ENCODE results near the gene GALNT16. TPM values are rescaled to one million over a fixed set of nuclear protein-coding genes. Genes with fewer than 3 reads are reported as not detected.

GALNT16 gene
- total RNA-seq, 2 experiments from 2014 or later = 0.09 TPM; not detected in 1

DNA sequence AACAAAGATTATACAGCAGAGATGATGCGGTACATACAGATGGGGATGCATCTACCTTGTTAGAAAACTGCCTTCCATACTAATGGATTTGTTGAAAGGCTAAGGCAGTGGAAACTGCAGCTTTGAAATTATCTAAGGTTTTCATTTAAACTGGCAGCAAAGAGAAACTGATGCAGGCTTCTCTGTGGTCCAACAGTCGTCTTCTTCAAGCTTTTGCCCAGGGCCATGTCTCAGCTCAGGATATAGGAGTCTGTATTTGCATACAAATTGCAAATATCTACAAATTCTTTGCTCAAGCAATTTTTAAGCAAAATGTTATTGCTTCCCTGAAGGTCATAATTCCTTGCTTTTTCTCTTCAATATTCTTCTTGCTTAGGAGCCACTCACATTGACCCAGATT is 104.4 kb downstream of the GALNT16 start:
- Histone ChIP-seq H4K20me1 (ENCODE audit: insufficient read depth, low read length) (no peaks in the 10 kb centered on the region), H3K36me3 (ENCODE audit: insufficient read depth, low read length) (no peaks in the 10 kb centered on the region), H2AFZ (ENCODE audit: low read length) (no peak overlapping the region), H3K4me2 (ENCODE audit: low read length) (no peak overlapping the region), H3K9me2 (ENCODE audit: insufficient read depth, low read length) (no peaks in the 10 kb centered on the region), H3K27ac (ENCODE audit: low read depth, low read length, poor library complexity, severe bottlenecking) (no peak overlapping the region), H3K79me2 (ENCODE audit: insufficient read depth, low read depth, low read length) (no peaks in the 10 kb centered on the region), H3K4me1 (ENCODE audit: insufficient read depth, low read length, poor library complexity, severe bottlenecking) (peaks cover 7% of the 10 kb centered on the region), H3K9me3 (ENCODE audit: low read length) (no peaks in the 10 kb centered on the region), H3K4me3 (ENCODE audit: low read depth, low read length, poor library complexity, severe bottlenecking) (no peak overlapping the region)
- DNase-seq (ENCODE audit: low spot score) = no peak
- no TSS peak for BruUV-seq (replicated peaks)
- intact Hi-C loops (cut with micrococcal nuclease; ENCODE audit: unreplicated experiment) = no loop called here
- ChIA-PET CTCF (ENCODE audit: unreplicated experiment) (no interaction called here), POLR2A (no interaction called here)
- TF ChIP-seq, protein P1, sequence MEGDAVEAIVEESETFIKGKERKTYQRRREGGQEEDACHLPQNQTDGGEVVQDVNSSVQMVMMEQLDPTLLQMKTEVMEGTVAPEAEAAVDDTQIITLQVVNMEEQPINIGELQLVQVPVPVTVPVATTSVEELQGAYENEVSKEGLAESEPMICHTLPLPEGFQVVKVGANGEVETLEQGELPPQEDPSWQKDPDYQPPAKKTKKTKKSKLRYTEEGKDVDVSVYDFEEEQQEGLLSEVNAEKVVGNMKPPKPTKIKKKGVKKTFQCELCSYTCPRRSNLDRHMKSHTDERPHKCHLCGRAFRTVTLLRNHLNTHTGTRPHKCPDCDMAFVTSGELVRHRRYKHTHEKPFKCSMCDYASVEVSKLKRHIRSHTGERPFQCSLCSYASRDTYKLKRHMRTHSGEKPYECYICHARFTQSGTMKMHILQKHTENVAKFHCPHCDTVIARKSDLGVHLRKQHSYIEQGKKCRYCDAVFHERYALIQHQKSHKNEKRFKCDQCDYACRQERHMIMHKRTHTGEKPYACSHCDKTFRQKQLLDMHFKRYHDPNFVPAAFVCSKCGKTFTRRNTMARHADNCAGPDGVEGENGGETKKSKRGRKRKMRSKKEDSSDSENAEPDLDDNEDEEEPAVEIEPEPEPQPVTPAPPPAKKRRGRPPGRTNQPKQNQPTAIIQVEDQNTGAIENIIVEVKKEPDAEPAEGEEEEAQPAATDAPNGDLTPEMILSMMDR (conservative IDR thresholded peaks at IDR 0.05; ENCODE audit: low read length) = no peak
- no peak for TF ChIP-seq EZH2phosphoT487 (IDR thresholded peaks at IDR 0.05; ENCODE audit: borderline replicate concordance, low read depth, low read length)

DNA sequence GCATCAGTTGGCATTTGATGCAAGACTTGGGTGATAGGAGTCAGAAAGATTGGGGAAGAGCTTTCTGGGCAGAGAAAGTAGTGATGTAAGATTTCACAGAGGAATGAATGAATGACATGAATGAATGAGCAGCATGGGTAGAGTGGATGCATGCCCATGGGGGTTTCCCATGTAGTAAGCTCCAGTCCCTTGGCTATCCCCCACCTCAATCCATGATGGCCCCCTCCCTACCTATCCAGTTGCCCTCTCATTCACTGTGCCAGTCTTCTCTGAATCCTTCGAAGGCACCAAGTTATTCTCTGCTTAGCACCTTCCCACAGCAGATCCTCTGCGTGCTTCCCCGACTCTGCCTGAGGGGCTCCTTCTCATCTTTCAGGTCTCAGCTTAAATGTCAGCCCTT is 106.1 kb downstream of the GALNT16 start:
- no peaks in the 10 kb centered on the region for H3K79me2 ChIP-seq (ENCODE audit: insufficient read depth, low read depth, low read length)
- H3K4me1 ChIP-seq (ENCODE audit: insufficient read depth, low read length, poor library complexity, severe bottlenecking) = no peaks in the 10 kb centered on the region
- no peak overlapping the region for H3K4me2 ChIP-seq (ENCODE audit: low read length)
- CTCF ChIA-PET (ENCODE audit: unreplicated experiment) = no interaction called here
- H3K9me2 ChIP-seq (ENCODE audit: insufficient read depth, low read length) = no peaks in the 10 kb centered on the region
- no peaks in the 10 kb centered on the region for H3K9me3 ChIP-seq (ENCODE audit: low read length)
- H3K36me3 ChIP-seq (ENCODE audit: insufficient read depth, low read length) = no peaks in the 10 kb centered on the region
- no peaks in the 10 kb centered on the region for H4K20me1 ChIP-seq (ENCODE audit: insufficient read depth, low read length)
- no peak for DNase-seq (ENCODE audit: low spot score)
- intact Hi-C loops (cut with micrococcal nuclease; ENCODE audit: unreplicated experiment) = no loop called here
- no peak for TF ChIP-seq EZH2phosphoT487 (IDR thresholded peaks at IDR 0.05; ENCODE audit: borderline replicate concordance, low read depth, low read length)
- TF ChIP-seq, protein P1 (conservative IDR thresholded peaks at IDR 0.05; ENCODE audit: low read length) = no peak
- no peak overlapping the region for H2AFZ ChIP-seq (ENCODE audit: low read length)
- no peak overlapping the region for H3K27ac ChIP-seq (ENCODE audit: low read depth, low read length, poor library complexity, severe bottlenecking)
- no TSS peak for BruUV-seq (replicated peaks)
- no peak overlapping the region for H3K4me3 ChIP-seq (ENCODE audit: low read depth, low read length, poor library complexity, severe bottlenecking)
- POLR2A ChIA-PET = interaction anchor here (0.6 to 1.0 kb wide), 4 partner anchors 8 to 1726 kb away, joined by 3 to 4 read pairs (median 3); no protein-coding TSS in a partner anchor

DNA sequence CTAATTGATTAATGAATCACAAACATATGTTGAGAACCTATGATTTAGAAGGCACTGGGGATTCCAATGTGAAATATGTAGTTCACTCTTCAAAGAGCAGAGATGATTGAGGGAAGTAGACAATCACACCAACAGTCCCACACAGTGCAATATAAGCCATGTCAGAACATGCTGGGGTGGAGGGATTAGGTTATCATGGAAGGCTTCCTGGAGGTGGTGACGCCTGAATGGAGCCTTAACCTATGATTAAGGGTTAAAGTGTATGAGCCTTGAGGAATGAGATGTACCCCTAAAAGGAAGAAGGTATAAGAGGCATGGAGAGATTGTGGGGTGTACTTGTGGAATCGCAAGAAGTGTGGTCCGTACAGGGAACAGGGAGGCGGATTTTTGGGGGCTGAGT is 106.8 kb downstream of the GALNT16 start:
- intact Hi-C loops (cut with micrococcal nuclease; ENCODE audit: unreplicated experiment) = no loop called here
- Histone ChIP-seq H2AFZ (ENCODE audit: low read length) (no peak overlapping the region), H3K9me2 (ENCODE audit: insufficient read depth, low read length) (no peaks in the 10 kb centered on the region), H3K4me3 (ENCODE audit: low read depth, low read length, poor library complexity, severe bottlenecking) (no peak overlapping the region), H3K36me3 (ENCODE audit: insufficient read depth, low read length) (no peaks in the 10 kb centered on the region), H3K9me3 (ENCODE audit: low read length) (no peaks in the 10 kb centered on the region), H3K4me2 (ENCODE audit: low read length) (no peak overlapping the region), H3K4me1 (ENCODE audit: insufficient read depth, low read length, poor library complexity, severe bottlenecking) (no peaks in the 10 kb centered on the region), H3K27ac (ENCODE audit: low read depth, low read length, poor library complexity, severe bottlenecking) (no peak overlapping the region), H3K79me2 (ENCODE audit: insufficient read depth, low read depth, low read length) (no peaks in the 10 kb centered on the region), H4K20me1 (ENCODE audit: insufficient read depth, low read length) (no peaks in the 10 kb centered on the region)
- TF ChIP-seq, protein P1 (conservative IDR thresholded peaks at IDR 0.05; ENCODE audit: low read length) = no peak
- no peak for TF ChIP-seq EZH2phosphoT487 (IDR thresholded peaks at IDR 0.05; ENCODE audit: borderline replicate concordance, low read depth, low read length)
- BruUV-seq (replicated peaks) = no TSS peak
- ChIA-PET POLR2A (interaction anchor here (0.8 to 1.0 kb wide), 3 partner anchors 9 to 29 kb away, joined by 3 read pairs; no protein-coding TSS in a partner anchor), CTCF (ENCODE audit: unreplicated experiment) (no interaction called here)
- no peak for DNase-seq (ENCODE audit: low spot score)

Measured in OCI-LY7 (cell line).